LNCAP (cell line): ENCODE data around the gene FOXO4.

Experiments
- CTCF ChIP-seq: fragments of 450-650 bp; IDR thresholded peaks from 2 replicates; pipeline ENCODE4 v1.5.1; 2017; ENCODE audit warnings: mild to moderate bottlenecking

Gene FOXO4

GRCh38 chrX:71151366-71151765 is 55.7 kb downstream of the FOXO4 start:
- no peak for TF ChIP-seq CTCF
